ENCODE results near the gene RELA.
"Not testable (repeated sequence)": the region's sequence is repeated elsewhere in the genome, so short reads cannot be mapped to it uniquely, and the experiment has no call there.

Gene RELA

GRCh38 chr11:65663639-65664200 lies 1.0 kb upstream of the RELA start:
- no peak for DNase-seq

GRCh38 chr11:65662247-65662798 lies 393 bp downstream of the RELA start:
- no peak for DNase-seq

- no peak for DNase-seq
Observed at GRCh38 chr11:65661599-65662246, 993 bp downstream of the RELA start.

GRCh38 chr11:65660908-65661307 lies 1.8 kb downstream of the RELA start:
- DNase-seq = not testable (repeated sequence)

GRCh38 chr11:65660038-65660437 lies 2.7 kb downstream of the RELA start:
- DNase-seq = no peak

- DNase-seq = no peak
Observed at GRCh38 chr11:65658174-65659021, 4.3 kb downstream of the RELA start.

- no peak for DNase-seq
Observed at GRCh38 chr11:65657426-65657825, 5.3 kb downstream of the RELA start.

GRCh38 chr11:65655570-65656332 lies 7.0 kb downstream of the RELA start:
- no peak for DNase-seq

- no peak for DNase-seq
Observed at GRCh38 chr11:65654375-65655349, 8.1 kb downstream of the RELA start.

- DNase-seq = no peak
Observed at GRCh38 chr11:65653229-65654225, 9.2 kb downstream of the RELA start.

GRCh38 chr11:65652511-65653228 lies 10.0 kb downstream of the RELA start:
- peak; percentile 80 for DNase-seq

GRCh38 chr11:65651589-65652510 lies 10.9 kb downstream of the RELA start:
- DNase-seq = no peak

- no peak for DNase-seq
Observed at GRCh38 chr11:65651339-65651588, 11.5 kb downstream of the RELA start.

- DNase-seq = no peak
Observed at GRCh38 chr11:65650547-65651338, 12.0 kb downstream of the RELA start.

- no peak for DNase-seq
Observed at GRCh38 chr11:65649656-65650546, 12.8 kb downstream of the RELA start.

- no peak for DNase-seq
Observed at GRCh38 chr11:65648997-65649493, 13.7 kb downstream of the RELA start.

Measured in NCI-H510A (cell line).